ENCODE data around the gene STXBP1.
"Not testable (repeated sequence)": the region's sequence is repeated elsewhere in the genome, so short reads cannot be mapped to it uniquely, and the experiment has no call there.

STXBP1 gene

DNA sequence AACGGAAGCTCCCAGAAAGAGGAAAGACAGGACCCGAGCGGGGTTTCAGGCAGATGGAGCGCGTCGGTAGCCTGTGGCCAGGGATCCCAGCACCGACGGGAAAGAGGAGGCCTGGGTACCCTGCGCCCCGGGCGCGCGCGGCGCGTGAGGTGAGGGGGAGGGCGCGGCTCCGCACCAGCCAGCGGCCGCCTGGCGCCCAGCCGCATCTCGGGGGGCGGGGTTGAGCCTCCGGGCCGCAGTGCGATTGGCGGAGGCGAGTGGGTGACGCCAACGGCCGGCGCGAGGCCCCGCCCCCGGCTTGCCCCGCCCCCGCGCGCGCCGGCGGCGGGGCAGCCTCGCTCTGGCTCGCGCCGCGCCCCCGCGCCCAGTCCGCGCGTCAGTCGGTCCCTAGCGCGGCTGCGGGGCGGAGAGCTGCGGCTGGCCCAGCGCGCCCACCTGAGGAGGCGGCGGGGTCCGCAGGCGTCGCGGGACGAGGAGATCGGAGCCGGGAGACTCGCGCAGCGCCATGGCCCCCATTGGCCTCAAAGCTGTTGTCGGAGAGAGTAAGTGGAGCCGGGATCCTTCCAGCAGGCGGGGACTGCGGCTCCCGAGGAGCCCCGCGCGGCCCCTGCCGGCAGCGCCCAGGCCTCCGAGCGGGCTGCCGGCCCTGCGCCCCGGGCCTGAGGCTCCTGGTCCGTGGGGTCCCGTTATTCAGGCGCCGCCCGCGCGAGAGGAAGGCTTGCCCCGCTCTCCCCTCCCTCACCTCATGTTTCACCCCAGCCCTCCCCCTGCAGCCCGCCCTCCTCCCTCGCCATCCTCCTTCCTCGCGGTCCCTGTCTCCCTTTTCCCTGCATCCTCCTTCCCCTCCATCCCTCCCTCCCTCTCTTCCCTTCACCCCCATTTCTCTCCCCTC, at the start of gene STXBP1:
TSS of gene STXBP1 (plus strand) at position 379 of the 892 bp plus-strand sequence. CDS start at position 506, 127 bp downstream.
- peak; percentile 86 for DNase-seq

DNA sequence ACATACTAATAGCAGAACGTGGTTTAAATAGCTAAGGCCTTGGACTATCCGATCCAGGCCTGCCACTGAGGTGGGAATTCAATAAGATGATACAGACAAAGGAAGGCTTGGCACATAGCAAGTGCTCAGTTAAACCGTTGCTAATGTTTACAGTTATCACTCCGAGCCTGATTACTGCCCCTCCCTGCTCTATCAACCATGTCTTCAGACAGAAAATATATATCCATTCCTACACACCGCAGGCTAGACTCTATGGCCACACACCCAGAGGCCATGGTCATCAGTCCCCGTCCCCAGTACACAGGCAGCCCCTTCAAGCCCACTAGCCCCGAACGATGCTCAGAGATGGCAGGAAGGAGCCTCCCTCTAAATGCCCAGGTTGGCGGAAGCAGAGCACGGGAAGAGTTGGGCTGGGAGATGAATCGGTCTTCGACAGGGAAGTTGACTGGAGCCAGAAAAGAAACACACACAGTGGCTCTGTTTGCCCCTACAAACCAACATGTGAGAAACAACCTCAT, 49.7 kb upstream of the STXBP1 start:
- DNase-seq, result no peak

DNA sequence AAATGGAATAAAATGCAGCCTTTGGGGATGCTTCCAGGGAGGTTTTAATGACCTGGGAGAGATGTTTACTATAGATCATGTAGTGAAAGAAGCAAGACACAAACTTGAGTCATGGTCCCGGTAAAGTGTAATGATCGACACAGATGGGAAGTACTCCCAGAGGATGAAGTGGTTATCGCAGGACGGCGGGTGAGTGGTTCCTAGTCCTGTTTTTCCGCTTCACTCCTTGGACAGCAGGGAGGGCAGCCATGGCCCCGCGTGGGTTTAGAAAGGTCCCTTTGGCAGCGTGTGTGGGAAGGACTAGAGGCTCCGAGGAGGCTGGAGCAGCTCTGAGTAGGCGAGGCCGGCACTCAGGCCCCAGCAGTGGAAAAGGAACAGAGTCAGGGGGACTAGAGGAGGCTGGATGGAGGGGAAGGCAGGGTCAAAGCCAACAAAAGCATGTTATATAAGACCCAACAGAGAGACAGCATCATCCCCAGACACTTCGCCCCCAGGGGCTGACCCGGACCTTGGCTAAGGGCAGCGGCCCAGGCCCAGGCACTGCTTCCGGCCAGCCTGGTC, 49.2 kb upstream of the STXBP1 start:
- no peak for DNase-seq

DNA sequence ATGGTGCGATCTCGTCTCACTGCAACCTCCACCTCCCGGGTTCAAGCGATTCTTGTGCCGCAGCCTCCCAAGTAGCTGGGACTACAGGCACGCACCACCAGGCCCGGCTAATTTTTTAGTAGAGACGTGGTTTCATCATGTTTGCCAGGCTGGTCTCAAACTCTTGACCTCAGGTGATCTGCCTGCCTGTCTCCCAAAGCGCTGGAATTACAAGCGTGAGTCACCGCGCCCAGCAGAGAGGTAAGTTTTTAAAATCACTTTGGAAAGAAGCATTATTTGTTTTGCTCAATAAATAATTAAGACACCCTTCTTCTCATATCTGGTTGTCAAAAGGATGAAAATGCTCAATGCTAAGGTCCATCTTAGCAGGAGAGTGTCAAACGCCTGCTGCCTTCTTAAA, 48.5 kb upstream of the STXBP1 start:
- no peak for DNase-seq

DNA sequence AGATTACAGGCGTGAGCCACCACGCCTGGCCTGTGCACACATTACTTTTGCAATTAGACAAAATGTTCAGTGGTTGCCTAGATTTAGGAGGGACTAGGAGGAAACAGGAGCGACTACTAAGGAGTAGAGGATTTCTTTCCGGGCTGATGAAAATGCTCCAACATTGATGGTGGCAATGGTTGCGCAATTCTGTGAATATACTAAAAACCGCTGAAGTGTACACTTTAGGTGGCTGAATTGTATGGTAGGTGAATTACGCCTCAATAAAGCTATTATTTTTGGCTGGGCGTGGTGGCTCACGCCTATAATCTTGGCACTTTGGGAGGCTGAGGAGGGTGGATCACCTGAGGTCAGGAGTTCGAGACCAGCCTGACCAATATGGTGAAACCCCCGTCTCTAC, 46.8 kb upstream of the STXBP1 start:
- no peak for DNase-seq

DNA sequence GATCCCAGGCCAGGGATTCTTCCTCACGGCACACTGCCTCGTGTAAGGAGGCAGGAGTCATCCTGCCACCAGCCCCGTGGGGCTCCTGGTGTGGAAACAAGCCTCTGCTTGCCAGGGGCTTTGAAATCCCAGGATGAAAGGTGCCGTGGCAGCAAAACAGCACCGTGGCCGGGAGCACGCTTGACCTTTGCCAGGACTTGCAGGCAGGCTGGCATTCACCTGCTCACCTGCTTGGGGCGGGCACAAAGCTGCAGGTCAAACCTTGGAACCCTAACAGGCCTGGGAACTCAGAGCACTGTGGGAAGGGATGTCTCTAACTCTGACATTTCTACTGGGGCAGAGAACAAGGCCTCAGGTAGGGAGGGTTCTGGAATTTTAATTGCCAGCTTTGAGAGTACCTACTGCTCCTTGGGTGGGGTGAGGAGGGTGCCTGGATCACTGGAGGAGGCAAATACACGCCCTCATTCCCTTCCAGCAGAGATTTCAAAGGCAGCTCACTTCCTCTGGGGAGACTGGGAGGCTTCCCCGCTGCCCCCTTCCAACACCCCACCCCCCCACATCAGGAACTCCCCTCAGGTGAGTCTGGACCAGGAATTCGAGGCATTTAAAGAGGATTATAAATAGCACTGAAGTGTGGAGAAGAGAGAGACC, 45.6 kb upstream of the STXBP1 start:
- DNase-seq, result no peak

DNA sequence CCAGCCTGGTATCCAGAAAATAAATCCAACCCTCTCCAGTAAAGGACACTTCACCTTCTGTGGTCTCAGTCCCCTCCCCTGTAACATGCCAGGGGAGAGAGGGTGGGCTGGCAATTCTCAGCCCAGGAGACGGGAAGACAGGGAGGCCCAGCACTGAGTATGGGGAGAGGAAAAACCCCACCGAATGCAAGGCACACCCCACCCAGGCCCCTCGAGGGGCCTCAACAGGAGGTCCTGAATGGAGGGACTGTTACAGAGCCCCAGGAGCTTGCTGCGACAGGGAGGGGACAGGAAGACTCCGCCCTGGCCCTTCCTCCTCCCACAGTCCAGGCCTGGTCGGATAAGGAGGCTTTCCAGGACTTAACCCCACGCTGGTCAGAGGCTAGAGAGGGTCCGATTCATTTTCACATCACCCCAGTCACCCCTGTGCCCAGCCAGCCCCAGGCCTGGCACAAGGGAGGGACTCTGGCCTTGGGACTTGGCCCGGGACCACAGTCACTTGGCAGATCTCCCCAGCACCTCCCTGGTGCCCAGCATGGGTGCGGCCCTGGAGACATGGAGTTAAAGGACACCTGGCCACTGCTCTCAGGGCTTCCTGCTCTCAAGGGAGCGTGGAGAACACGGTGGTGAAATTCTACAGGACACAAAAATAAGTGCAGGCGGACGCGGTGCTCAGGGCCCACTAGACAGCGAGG, 44.9 kb upstream of the STXBP1 start:
- no peak for DNase-seq

DNA sequence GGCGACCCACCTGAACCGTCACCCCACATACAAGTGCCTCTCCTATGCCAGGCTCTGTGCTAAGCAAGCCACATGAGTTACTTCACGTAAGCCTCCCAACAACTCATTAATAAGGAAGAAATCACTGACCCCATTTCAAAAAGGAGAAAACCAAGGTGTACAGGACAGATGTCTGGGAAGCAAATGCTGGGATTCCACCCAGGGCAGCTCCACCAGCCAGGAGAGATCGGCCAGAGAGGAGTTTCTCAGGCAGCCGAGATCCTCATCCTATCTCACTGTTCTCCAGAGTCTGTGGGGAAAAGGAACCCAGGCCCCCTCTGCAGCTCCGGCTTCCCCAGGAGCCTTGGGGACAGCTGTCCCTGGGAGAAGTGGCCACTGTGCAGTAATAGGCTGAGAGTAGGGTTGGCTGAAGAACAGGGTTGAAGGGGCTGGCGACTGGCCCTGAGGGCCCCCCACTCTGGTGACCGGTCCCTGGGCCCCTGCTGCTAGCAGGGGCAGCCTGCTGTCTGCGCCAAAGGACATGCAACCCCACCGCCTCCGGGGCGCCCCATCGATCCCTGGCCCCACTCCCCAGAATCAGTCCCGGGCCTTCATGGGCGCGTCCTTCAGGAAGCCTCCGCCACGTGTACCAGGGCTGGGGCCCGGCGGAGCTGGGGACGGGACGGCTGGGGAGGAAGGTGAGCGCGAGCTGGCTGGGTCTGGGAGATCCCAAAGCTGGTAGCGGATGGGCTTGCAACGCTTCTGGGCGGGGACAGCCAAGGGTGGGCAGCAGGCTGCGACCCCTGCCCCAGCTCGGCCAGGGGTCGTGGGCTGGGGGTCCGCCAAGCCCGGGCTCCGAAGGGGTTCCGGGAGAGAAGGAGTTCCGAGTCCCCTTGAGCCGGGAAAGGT, 44.1 kb upstream of the STXBP1 start:
- no peak for DNase-seq

DNA sequence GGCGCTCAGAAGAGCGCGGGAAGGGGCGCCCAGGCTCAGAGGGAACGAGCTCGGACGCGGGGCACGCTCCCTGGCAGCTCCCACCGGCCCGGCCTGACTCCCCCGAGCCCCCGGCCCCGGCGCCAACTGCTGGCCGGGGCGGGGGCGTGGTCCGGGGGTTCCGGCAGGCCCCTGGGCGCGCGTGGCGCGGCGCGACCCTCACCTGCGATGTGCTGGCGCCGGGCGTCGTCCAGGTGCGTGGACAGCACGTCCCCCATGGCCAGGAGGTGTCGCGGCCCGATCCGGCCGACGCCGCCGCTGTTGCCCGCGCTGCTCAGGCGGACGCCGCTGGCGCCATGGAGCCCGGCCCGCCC, 43.5 kb upstream of the STXBP1 start:
- no peak for DNase-seq

DNA sequence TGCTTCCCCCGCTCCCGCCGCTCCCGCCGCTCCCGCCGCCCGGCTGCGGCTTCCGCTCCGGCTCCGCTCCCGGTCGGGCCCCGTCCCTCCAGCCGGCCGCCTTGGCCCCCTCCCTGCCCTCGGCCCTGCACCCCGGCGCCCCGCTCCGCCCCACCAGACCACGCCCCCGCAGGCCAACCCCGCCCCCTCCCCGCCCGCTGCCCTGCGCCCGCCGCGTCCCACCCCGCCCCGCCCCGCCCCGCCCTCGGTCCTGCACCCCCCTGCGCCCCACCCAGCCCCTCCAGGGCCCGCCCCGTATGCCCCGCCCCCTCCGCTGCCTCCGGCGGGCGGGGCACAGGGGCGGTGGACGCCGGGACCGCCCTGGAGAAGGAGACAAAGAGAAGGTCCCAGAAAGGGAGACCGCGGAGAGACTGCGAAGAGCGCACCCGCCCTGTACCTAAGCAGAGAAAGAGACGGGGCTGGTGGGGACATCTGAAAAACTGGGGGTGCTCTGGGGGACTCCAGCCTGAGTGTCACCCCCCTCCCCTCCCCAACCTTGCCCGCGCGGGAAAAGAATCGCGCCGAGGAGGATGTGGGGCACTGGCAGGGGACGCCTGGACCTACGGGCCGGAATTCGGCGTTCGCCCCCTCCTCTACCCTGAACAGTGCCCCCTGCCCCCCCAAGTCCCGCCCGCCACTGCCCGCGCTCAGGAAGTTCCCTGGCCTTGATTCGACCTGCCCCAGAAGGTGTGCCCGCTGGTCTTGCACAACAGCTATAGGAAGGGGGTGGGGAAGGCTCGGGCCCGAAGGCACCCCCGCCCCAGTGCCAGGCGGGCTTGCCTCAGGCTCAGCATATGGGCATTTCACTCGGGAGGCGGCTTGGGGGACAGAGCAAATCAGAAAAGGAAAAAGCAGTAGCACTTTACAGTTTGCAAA, 42.8 kb upstream of the STXBP1 start:
- peak; percentile 78 for DNase-seq

DNA sequence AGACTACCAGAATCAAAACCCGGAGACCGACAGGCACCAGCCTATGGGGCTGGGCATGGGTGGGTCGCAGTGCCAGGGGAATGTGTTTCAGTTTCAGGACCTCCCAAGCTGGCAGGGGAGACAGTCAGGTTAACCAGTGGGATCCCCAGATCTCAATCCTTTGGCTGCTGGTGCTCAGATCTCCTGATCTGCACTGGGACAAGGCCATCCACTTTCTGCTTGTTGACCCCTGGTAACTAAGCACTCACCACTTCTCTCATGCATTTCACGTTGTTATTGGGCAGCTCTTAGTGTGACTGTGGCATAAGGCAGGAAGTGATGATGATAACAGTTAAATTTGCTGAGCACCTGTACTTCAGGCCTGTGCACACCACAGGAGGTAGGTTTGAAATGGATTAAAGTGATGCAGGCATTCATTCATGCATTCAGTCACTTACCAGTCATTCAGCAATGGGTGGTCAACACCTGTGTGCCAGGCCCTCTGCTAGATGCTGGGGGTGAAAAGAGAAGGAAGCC, 42.1 kb upstream of the STXBP1 start:
- DNase-seq, result no peak

DNA sequence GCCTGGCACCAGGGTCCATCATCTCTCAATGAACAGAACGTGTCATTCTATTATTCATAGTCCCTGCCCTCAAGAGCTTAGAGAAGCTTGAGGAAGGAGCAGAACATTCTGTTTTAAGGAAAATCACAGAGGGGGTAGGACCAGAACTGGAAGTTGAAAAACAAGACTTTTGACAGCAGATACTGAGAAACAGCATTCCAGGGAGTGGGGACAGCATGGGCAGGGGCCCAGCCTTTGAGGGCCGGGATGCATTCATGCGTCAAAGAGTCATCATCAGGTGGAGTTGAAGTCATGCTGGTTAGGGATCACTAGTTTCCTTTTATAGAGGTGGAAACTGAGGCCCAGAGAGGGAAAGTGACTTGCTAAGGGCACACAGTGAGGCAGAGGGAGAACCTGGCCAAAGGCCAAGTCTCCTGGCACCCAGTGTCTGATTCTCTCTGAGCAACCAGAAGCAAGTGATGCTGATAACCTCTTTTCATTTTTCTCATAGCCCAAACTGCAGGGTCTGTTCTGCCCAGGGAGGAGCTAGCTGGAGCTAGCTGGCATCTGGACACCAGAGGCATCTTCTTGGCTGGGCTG, 41.5 kb upstream of the STXBP1 start:
- no peak for DNase-seq

DNA sequence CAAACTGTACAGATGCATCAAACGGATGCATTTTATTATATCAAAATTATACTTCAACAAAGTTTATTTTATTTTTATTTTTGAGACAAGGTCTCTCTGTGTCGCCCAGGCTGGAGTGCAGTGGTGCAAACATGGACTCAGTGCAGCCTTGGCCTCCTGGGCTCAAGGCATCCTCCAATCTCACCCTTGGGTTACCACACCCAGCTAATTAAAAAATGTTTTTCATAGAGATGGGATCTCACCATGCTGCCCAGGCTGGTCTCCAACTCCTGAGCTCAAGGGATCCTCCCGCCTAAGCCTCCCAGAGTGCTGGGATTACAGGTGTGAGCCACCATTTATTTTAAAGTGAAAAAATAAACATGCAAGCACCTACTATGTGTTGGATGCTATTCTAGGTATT, 40.1 kb upstream of the STXBP1 start:
- DNase-seq, result no peak

DNA sequence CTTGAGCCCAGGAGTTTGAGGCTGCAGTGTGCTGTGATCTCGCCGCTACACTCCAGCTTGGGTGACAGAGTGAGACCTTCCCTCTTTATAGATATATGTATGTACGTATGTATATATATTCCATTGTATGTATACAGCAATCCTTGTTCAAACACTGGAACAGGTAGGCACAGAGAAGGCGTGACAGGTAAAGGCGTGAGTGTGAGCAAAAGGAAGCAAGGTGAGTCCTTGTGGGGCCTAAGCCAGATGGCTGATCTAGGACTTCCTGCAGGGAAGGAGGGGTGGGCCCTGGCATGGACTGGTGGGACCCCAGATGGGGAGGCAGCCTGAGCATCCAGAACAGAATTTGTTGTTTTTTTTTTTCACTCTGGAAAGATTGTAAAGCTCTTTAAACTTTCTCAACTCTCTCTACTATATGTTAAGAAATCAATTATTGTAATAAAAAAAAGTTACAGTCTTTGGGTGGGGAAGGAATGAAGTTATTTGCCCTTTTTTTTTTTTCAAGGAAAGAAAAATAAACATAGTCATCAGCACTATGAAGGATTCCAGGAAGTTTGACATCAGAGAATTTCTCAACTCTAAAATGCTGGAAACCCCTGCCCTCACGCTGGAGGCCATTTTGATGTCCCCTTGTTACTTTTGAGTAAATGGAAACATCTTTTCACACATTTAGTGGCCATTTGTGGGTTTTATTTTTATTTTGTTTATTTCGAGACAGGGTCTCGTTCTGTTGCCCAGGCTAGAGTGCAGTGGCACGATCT, 38.9 kb upstream of the STXBP1 start:
- no peak for DNase-seq

DNA sequence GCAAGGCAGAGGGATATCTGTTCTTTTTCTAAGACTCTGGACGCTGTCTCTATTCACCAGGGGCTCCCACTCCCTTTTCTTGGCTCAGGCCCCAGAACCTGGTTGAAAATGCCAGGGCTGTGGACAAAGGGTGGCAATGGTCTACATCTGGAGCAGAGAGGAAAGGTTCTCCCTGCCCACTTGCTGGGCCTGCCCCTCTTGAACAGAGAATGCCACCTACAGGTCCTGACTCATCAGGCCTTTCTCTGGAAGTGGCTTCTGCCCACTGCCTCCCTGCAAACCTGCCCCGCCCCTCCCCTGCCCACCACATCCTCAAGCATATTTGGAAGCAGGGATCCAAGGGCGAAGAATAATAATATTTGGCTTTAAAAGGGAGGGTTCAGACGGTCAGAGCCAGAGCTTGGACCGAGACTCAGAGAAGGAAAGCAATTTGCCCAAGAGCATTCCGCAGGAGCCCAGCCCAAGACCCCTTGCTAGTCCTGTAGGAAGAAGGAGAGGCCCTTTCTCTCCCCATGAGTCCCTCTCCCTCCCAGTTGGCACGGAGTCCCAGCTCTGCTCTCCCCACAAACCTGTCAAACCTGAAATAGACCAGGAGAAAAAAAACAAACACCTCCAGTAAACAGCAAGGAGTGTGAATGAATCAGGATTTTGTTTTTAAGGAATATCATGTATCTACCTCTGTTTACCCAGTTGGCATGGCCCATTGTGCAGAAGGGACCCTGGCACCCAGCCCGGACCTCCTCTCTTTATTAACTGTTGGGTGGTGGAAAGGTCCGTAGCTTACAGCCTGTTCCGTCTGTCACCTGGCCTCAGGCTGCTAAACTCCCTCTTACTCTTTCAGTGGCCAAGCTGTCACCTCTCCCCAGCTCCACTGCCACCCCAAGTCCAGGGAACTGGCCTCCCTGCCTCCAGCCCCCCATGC, 37.7 kb upstream of the STXBP1 start:
- DNase-seq, result no peak

DNA sequence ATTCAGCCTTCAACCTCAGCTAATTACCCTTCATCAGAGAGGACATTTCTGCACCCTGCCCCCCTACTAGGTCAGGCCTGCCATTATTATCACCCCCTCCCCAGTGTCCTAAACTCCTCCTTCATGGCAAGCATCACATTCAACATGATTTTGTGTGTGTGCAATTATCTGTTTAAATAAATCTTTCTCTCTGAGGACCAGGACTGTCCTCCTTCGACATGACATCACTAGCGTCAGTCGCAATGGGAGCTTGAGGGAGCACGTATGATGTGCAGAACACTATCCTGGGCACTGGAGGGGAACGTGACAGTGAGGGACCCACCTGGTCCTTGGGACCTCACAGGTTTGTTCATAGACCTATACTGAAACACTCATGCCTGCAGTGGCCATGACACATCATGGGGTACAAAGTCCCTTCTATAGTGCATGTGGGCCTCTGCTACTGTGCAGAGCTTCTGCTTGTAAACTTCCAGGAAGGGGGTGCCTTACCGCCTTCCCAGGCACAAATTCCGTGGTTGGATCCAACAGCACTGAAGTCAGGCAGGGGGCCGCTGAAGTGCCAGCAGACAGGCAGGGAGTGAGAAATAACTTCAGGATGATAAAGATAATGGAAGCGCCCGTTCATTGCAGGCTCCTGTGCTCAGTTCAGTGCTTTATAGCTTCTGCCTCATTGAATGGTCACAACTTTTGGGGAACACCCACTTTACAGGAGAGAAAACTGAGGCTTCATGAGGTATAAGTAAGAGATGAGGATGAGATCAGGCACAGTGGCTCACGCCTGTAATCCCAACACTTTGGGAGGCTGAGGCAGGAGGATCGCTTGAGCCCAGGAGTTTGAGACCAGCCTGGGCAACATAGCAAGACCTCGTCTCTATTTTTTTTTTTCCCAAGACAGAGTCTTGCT, 36.0 kb upstream of the STXBP1 start:
- no peak for DNase-seq

DNA sequence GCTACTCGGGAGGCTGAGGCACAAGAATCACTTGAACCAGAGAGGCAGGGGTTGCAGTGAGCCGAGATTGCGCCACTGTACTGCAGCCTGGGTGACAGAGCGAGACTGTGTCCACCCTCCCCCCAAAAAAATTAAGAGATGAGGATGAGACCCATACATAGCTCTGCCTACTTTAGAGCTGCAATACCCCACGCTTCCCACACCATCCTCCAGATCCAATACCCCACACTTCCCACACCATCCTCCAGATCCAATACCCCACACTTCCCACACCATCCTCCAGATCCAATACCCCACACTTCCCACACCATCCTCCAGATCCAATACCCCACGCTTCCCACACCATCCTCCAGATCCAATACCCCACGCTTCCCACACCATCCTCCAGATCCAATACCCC, 34.9 kb upstream of the STXBP1 start:
- not testable (repeated sequence) for DNase-seq

DNA sequence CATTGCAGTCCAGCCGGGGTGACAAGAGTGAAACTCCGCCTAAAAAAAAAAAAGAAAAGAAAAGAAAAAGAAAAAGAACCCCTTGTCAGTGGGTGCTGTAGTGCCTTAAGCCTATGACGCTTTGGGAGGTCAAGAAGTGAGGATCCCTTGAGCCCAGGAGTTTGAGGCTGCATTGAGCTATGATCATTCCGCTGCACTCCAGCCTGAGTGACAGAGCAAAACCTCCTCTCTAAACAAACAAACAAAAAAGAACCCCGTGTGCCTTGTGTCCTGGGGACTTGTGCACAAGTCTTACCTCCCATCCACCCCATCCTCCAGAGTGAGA, 33.5 kb upstream of the STXBP1 start:
- DNase-seq, result no peak
